Lung (tissue), 12 donors: Measurements from ENCODE around the gene MAX. TPM values are rescaled to one million over a fixed set of nuclear protein-coding genes. Genes with fewer than 3 reads are reported as not detected.

Source experiments
- ATAC-seq: fragments of 200-7000 bp; cut with Tn5 transposase; one replicate; pipeline ENCODE4 v1.9.1; 2020; ENCODE audit warnings: moderate number of reproducible peaks; ENCODE audit not compliant: insufficient read depth, low FRiP score
- DNase-seq, 3 donors: peaks; one replicate each; pipeline ENCODE4 v3.0.0-alpha.2; 2013 to 2017
- H3K27ac ChIP-seq, 2 donors: one replicate each; pipeline ENCODE4 v1.5.1; 2013; ENCODE audit warnings: mild to moderate bottlenecking in 2 of 2, moderate library complexity in 2 of 2, control low read depth in 1 of 2, inconsistent platforms in 1 of 2, low read depth in 1 of 2, low read length in 1 of 2
- H3K27me3 ChIP-seq, 3 donors: one replicate each; pipeline ENCODE4 v1.5.1; 2013; ENCODE audit warnings: low read length in 2 of 3; ENCODE audit not compliant: control insufficient read depth in 3 of 3, insufficient read depth in 3 of 3
- H3K36me3 ChIP-seq, 4 donors: one replicate each; pipeline ENCODE4 v1.5.1; 2013; ENCODE audit warnings: low read length in 4 of 4, mild to moderate bottlenecking in 1 of 4, moderate library complexity in 1 of 4; ENCODE audit not compliant: control insufficient read depth in 4 of 4, insufficient read depth in 4 of 4
- H3K4me1 ChIP-seq, 5 donors: one replicate each; pipeline ENCODE4 v1.5.1; 2013; ENCODE audit warnings: low read length in 5 of 5, mild to moderate bottlenecking in 2 of 5, moderate library complexity in 1 of 5; ENCODE audit not compliant: control insufficient read depth in 5 of 5, insufficient read depth in 5 of 5
- H3K4me3 ChIP-seq: one replicate; pipeline ENCODE4 v1.5.1; 2013; ENCODE audit warnings: mild to moderate bottlenecking, control low read depth, moderate library complexity
- H3K9ac ChIP-seq, 2 donors: one replicate each; pipeline ENCODE4 v1.5.1; 2013; ENCODE audit warnings: low read length in 2 of 2, control low read depth in 1 of 2; ENCODE audit not compliant: insufficient read depth in 1 of 2
- H3K9me3 ChIP-seq, 4 donors: one replicate each; pipeline ENCODE4 v1.5.1; 2013; ENCODE audit warnings: low read length in 3 of 4, mild to moderate bottlenecking in 1 of 4, moderate library complexity in 1 of 4; ENCODE audit not compliant: control insufficient read depth in 4 of 4, insufficient read depth in 3 of 4
- CTCF ChIP-seq: IDR thresholded peaks from 2 replicates; pipeline ENCODE4 v1.5.1; 2012; ENCODE audit warnings: mild to moderate bottlenecking; ENCODE audit errors: control extremely low read depth, extremely low read depth
- WGBS, 2 donors: extraction: QIAGEN DNeasy Blood & Tissue Kit; methylation state at CpG; one replicate each; pipeline ENCODE4 v1.1.7; 2013; 5-methylcytosine and 5-hydroxymethylcytosine counted together
- polyA plus RNA-seq, 2 donors: library from polyadenylated mRNA; stranded (reverse); fragments of 200-250 nt; gene quantifications; one replicate each; pipeline ENCODE4 v1.2.1, GENCODE V29; 2013
- total RNA-seq, 2 donors: library from RNA; depleted of rRNA in 1 of 2; stranded (reverse); fragments of >200 nt in 1 of 2; gene quantifications; one replicate each; pipeline ENCODE4 v1.2.1, GENCODE V29; 2014 to 2021
- donor health status: control.
- donor health status: control.
- donor health status: Bipolar disorder and iron deficiency.
- donor health status: healthy.
- donor health status: DM: yes; HTN: yes; CAD: no.

The MAX gene
- total and polyA plus RNA-seq, 4 donors: 45.1 to 110 (median 57.7) TPM

- Histone ChIP-seq H3K9ac (no peak overlapping the region), H3K4me3 (no peak overlapping the region), H3K27me3 (peaks cover 0 to 5% (median 2%) of the 10 kb centered on the region in 3 donors), H3K9me3 (no peaks in the 10 kb centered on the region), H3K27ac (no peak overlapping the region), H3K4me1 (peaks cover 0 to 3% (median 2%) of the 10 kb centered on the region in 5 donors), H3K36me3 (no peaks in the 10 kb centered on the region)
- TF ChIP-seq CTCF: no peak
- no peak for DNase-seq
- 96 to 97% methylated on average over 4 of the region's 4 CpGs for WGBS, 2 donors
- no peak for ATAC-seq
Observed at GRCh38 chr14:65106316-65106715, 4.0 kb upstream of the MAX start.

- Histone ChIP-seq H3K9me3 (no peaks in the 10 kb centered on the region), H3K27me3 (peaks cover 0 to 5% (median 2%) of the 10 kb centered on the region in 3 donors), H3K27ac (no peak overlapping the region), H3K4me1 (peaks cover 0 to 12% (median 5%) of the 10 kb centered on the region in 5 donors), H3K4me3 (no peak overlapping the region), H3K36me3 (no peaks in the 10 kb centered on the region), H3K9ac (no peak overlapping the region)
- no peak for TF ChIP-seq CTCF
- DNase-seq: no peak
- 92 to 94% methylated on average over 3 of the region's 3 CpGs for WGBS, 2 donors
- ATAC-seq: no peak
Observed at GRCh38 chr14:65104791-65105190, 2.5 kb upstream of the MAX start.

- Histone ChIP-seq H3K36me3 (peaks cover 0 to 3% (median 0%) of the 10 kb centered on the region in 4 donors), H3K9me3 (no peaks in the 10 kb centered on the region), H3K9ac (peak overlapping the region in 1 of 2 donors; percentile 19), H3K4me1 (peaks cover 0 to 15% (median 7%) of the 10 kb centered on the region in 5 donors), H3K27ac (peak overlapping the region; percentile 62 to 63), H3K27me3 (peaks cover 0 to 5% (median 2%) of the 10 kb centered on the region in 3 donors), H3K4me3 (peak overlapping the region; percentile 69)
- DNase-seq (peak in 1 of 3 donors; percentile 7), ATAC-seq (peak; percentile 1)
- no peak for TF ChIP-seq CTCF
- 7 to 8% methylated on average over 22 of the region's 22 CpGs for WGBS, 2 donors
Observed at GRCh38 chr14:65103150-65103760, 938 bp upstream of the MAX start.
